ENCODE measurements around the gene EPHA10. TPM values are rescaled to one million over a fixed set of nuclear protein-coding genes. Genes with fewer than 3 reads are reported as not detected.
"Not testable (repeated sequence)": the region's sequence is repeated elsewhere in the genome, so short reads cannot be mapped to it uniquely, and the experiment has no call there.

EPHA10 gene
- total RNA-seq, 4 donors from 2014 or later: 0.19 to 0.49 (median 0.31) TPM; not detected in 1

DNA sequence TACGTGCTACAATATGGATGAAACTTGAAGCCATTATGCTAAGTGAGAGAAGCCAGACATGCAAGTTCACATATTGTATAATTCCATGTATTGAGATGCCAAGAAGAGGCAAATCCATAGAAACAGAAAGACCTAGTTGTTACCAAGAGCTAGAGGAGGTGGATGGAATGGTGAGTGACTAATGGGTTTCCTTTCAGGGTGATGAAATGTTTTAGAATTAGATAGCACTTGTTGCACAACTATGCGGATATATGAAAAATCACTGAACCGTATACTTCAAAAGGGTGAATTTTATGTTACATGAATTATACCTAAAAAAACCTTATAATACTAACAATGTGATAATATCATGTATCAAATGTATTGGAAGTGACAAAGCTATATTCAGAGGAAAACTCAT lies 18.1 kb downstream of the EPHA10 start:
- TF ChIP-seq CTCF (IDR thresholded peaks at IDR 0.05) (no peak), POLR2A (IDR thresholded peaks at IDR 0.05) (no peak)
- WGBS, 2 donors: 74 to 75% methylated on average over 3 of the region's 3 CpGs
- intact Hi-C loops (cut with DNase I): no loop called here
- Histone ChIP-seq H3K4me1 (no peaks in the 10 kb centered on the region), H3K9me3 (peaks cover 0 to 10% (median 0%) of the 10 kb centered on the region in 3 donors), H3K27ac (no peak overlapping the region), H3K36me3 (no peaks in the 10 kb centered on the region), H3K4me3 (no peak overlapping the region), H3K27me3 (peaks cover 0 to 80% (median 2%) of the 10 kb centered on the region in 4 donors)
- DNase-seq: no peak

GRCh38 chr1:37741662-37742061 lies 23.3 kb downstream of the EPHA10 start:
- H3K27me3 ChIP-seq: peaks cover 0 to 51% (median 0%) of the 10 kb centered on the region in 4 donors
- intact Hi-C loops (cut with DNase I): no loop called here
- no peak overlapping the region for H3K4me3 ChIP-seq
- peaks cover 0 to 2% (median 0%) of the 10 kb centered on the region in 3 donors for H3K9me3 ChIP-seq
- no peaks in the 10 kb centered on the region for H3K36me3 ChIP-seq
- DNase-seq: no peak
- H3K4me1 ChIP-seq: peaks cover 0 to 9% (median 0%) of the 10 kb centered on the region in 3 donors
- no peak overlapping the region for H3K27ac ChIP-seq
- TF ChIP-seq CTCF (IDR thresholded peaks at IDR 0.05) (no peak), POLR2A (IDR thresholded peaks at IDR 0.05) (no peak)
- WGBS, 2 donors: 37 to 39% methylated on average over 5 to 6 of the region's 6 CpGs

- Histone ChIP-seq H3K36me3 (no peaks in the 10 kb centered on the region), H3K4me1 (peaks cover 0 to 9% (median 0%) of the 10 kb centered on the region in 3 donors), H3K4me3 (no peak overlapping the region), H3K27ac (no peak overlapping the region), H3K27me3 (peaks cover 0 to 46% (median 0%) of the 10 kb centered on the region in 4 donors), H3K9me3 (no peaks in the 10 kb centered on the region)
- DNase-seq: no peak
- no peak for TF ChIP-seq POLR2A (IDR thresholded peaks at IDR 0.05)
- TF ChIP-seq CTCF (IDR thresholded peaks at IDR 0.05): no peak
- intact Hi-C loops (cut with DNase I): no loop called here
- WGBS, 2 donors: 47 to 54% methylated on average over 9 of the region's 9 CpGs
Observed at GRCh38 chr1:37741130-37741529, 23.8 kb downstream of the EPHA10 start.

GRCh38 chr1:37739222-37739621 lies 25.7 kb downstream of the EPHA10 start:
- H3K4me3 ChIP-seq: no peak overlapping the region
- no peak for DNase-seq
- WGBS, 2 donors: 52 to 59% methylated on average over 2 of the region's 2 CpGs
- no peaks in the 10 kb centered on the region for H3K9me3 ChIP-seq
- H3K4me1 ChIP-seq: peaks cover 0 to 18% (median 0%) of the 10 kb centered on the region in 3 donors
- H3K27me3 ChIP-seq: peaks cover 0 to 57% (median 2%) of the 10 kb centered on the region in 4 donors
- H3K27ac ChIP-seq: no peak overlapping the region
- TF ChIP-seq POLR2A (IDR thresholded peaks at IDR 0.05) (no peak), CTCF (IDR thresholded peaks at IDR 0.05) (no peak)
- no peaks in the 10 kb centered on the region for H3K36me3 ChIP-seq
- intact Hi-C loops (cut with DNase I): no loop called here

- 80 to 96% methylated on average over 4 of the region's 4 CpGs for WGBS, 2 donors
- intact Hi-C loops (cut with DNase I); H3K9me3 ChIP-seq; DNase-seq; H3K27ac ChIP-seq; H3K36me3 ChIP-seq; H3K4me3 ChIP-seq: not testable (repeated sequence)
- Histone ChIP-seq H3K4me1 (peaks cover 0 to 18% (median 0%) of the 10 kb centered on the region in 3 donors), H3K27me3 (peaks cover 0 to 58% (median 2%) of the 10 kb centered on the region in 4 donors)
Observed at GRCh38 chr1:37738619-37739018, 26.3 kb downstream of the EPHA10 start.

GRCh38 chr1:37737975-37738374 lies 26.9 kb downstream of the EPHA10 start:
- Histone ChIP-seq H3K4me1 (peaks cover 0 to 18% (median 0%) of the 10 kb centered on the region in 3 donors), H3K27me3 (peaks cover 0 to 62% (median 2%) of the 10 kb centered on the region in 4 donors)
- H3K9me3 ChIP-seq; H3K27ac ChIP-seq; DNase-seq; H3K36me3 ChIP-seq; intact Hi-C loops (cut with DNase I); H3K4me3 ChIP-seq: not testable (repeated sequence)
- 71 to 82% methylated on average over 4 to 7 of the region's 7 CpGs for WGBS, 2 donors

Measured in esophagus squamous epithelium (tissue), 5 donors.